Measurements from ENCODE around the gene TRMT61B. TPM values are rescaled to one million over a fixed set of nuclear protein-coding genes. Genes with fewer than 3 reads are reported as not detected.
A peak's percentile ranks its signal among the peaks of the same experiment; 100 is the strongest.

Gene TRMT61B
- total and polyA plus RNA-seq, 10 of the 15 experiments (the other 5 are each of a cell fraction or from before 2014, with no cell fraction given): 12.8 to 23.7 (median 18.1) TPM

DNA sequence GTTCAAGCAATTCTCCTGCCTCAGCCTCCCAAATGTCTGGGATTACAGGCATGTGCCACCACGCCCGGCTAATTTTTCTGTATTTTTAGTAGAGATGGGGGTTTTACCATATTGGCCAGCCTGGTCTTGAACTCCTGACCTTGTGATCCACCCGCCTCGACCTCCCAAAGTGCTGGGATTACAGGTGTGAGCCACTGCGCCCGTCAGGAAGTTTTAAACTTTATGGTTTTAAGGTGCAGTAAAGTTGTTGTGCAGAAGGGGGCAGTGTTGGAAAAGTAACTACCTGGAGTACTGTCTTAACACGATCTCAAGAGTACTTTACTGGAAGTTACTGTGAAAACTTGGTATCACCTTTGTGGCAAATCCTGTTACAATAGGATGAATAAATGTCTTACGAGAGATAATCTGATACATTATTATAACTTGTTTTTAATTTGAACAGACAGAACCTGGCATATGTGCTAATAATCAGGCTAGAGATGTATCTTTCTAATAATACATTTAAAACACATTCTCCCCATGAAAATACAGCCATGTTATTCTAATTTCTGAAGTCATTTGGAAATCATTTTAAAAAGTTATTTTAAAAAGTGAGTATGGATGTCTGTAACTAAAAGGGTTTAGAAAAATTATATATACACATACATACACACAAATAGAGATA lies 48.7 kb downstream of the TRMT61B start:
- H3K79me2 ChIP-seq (ENCODE audit: control insufficient read depth, insufficient read depth, low read length): no peaks in the 10 kb centered on the region
- WGBS (ENCODE audit: insufficient coverage, insufficient replicate concordance, low lambda C conversion rate, missing lambda C conversion rate): 0% methylated on average over 8 of the region's 8 CpGs
- FAIRE-seq (peak; percentile 91), DNase-seq (ENCODE audit: low read depth, low spot score) (peak; percentile 25), ATAC-seq (peak; percentile 89)
- BruUV-seq (replicated peaks): no TSS peak
- ChIA-PET CTCF (interaction anchor here (0.6 to 3.7 kb wide), 28 partner anchors 9 to 488 kb away, joined by 3 to 24 read pairs (median 4); partner anchors contain the start of gene TRMT61B), RAD21 (ENCODE audit: unreplicated experiment) (interaction anchor here (0.7 to 1.3 kb wide), 6 partner anchors 19 to 504 kb away, joined by 3 to 11 read pairs (median 3); no protein-coding TSS in a partner anchor), POLR2A (interaction anchor here (0.6 kb wide), 2 partner anchors 10 to 1683 kb away, joined by 3 to 10 read pairs; partner anchors contain the start of gene SPDYA), SMC1A (ENCODE audit: uncharacterized antibody, unreplicated experiment) (interaction anchor here (0.7 to 2.4 kb wide), 7 partner anchors 12 to 283 kb away, joined by 3 to 12 read pairs (median 3); no protein-coding TSS in a partner anchor)
- no peak overlapping the region for H3K27ac ChIP-seq (ENCODE audit: control insufficient read depth, insufficient read depth)
- intact Hi-C loops (cut with micrococcal nuclease; ENCODE audit: unreplicated experiment) (loop anchor here (5.0 kb wide), 2 partner anchors 131 to 376 kb away; no protein-coding TSS in a partner anchor), in situ Hi-C loops (cut with MboI) (loop anchor here (5.0 kb wide), 1 partner anchor 376 kb away; no protein-coding TSS in a partner anchor)
- H3K4me2 ChIP-seq (ENCODE audit: control insufficient read depth, insufficient read depth): no peak overlapping the region
- no peaks in the 10 kb centered on the region for H3K9me3 ChIP-seq (replicated peaks; ENCODE audit: control insufficient read depth, insufficient read depth, low read length)
- H3K27me3 ChIP-seq (replicated peaks in 1 of 2; ENCODE audit: control insufficient read depth in 2 of 2, insufficient read depth in 2 of 2, low read length in 1 of 2): no peaks in the 10 kb centered on the region
- no peak for TF ChIP-seq BACH1 (IDR thresholded peaks at IDR 0.05; ENCODE audit: borderline replicate concordance)
- peak; percentile 65 to 75 (median 67) for TF ChIP-seq CTCF (IDR thresholded peaks at IDR 0.05 in 2 of 3, conservative IDR thresholded peaks at IDR 0.05 in 1 of 3; ENCODE audit: control insufficient read depth in 2 of 3, extremely low read depth in 1 of 3, insufficient read depth in 1 of 3, low read depth in 3 of 3, low read length in 3 of 3)
- no peak for TF ChIP-seq ZZZ3 (IDR thresholded peaks at IDR 0.05; ENCODE audit: control insufficient read depth, insufficient read length, low read depth)
- TF ChIP-seq SREBF1 (IDR thresholded peaks at IDR 0.05; ENCODE audit: low read length): no peak
- no peak for TF ChIP-seq IKZF2 (IDR thresholded peaks at IDR 0.05)
- TF ChIP-seq, protein P1, sequence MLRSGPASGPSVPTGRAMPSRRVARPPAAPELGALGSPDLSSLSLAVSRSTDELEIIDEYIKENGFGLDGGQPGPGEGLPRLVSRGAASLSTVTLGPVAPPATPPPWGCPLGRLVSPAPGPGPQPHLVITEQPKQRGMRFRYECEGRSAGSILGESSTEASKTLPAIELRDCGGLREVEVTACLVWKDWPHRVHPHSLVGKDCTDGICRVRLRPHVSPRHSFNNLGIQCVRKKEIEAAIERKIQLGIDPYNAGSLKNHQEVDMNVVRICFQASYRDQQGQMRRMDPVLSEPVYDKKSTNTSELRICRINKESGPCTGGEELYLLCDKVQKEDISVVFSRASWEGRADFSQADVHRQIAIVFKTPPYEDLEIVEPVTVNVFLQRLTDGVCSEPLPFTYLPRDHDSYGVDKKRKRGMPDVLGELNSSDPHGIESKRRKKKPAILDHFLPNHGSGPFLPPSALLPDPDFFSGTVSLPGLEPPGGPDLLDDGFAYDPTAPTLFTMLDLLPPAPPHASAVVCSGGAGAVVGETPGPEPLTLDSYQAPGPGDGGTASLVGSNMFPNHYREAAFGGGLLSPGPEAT (IDR thresholded peaks at IDR 0.05; ENCODE audit: low read depth): no peak
- TF ChIP-seq EP300 (IDR thresholded peaks at IDR 0.05; ENCODE audit: borderline replicate concordance in 1 of 2, control insufficient read depth in 1 of 2, low read depth in 2 of 2, low read length in 2 of 2): no peak
- TF ChIP-seq NBN (IDR thresholded peaks at IDR 0.05): no peak
- TF ChIP-seq SUPT20H (IDR thresholded peaks at IDR 0.05; ENCODE audit: borderline replicate concordance, control insufficient read depth, low read depth, low read length): no peak
- no peak for TF ChIP-seq POLR2AphosphoS5 (IDR thresholded peaks at IDR 0.05; ENCODE audit: low read length)
- TF ChIP-seq E4F1 (IDR thresholded peaks at IDR 0.05; ENCODE audit: borderline replicate concordance, partially characterized antibody): no peak
- peak; percentile 58 for TF ChIP-seq SMC3 (IDR thresholded peaks at IDR 0.05; ENCODE audit: borderline replicate concordance, low read length)
- TF ChIP-seq NFIC (IDR thresholded peaks at IDR 0.05; ENCODE audit: low read depth, low read length): no peak
- peak; percentile 79 for TF ChIP-seq RAD21 (IDR thresholded peaks at IDR 0.05; ENCODE audit: insufficient read depth, low read depth, low read length)
- no peak for TF ChIP-seq SUZ12 (IDR thresholded peaks at IDR 0.05; ENCODE audit: unreplicated experiment)
- no peaks in the 10 kb centered on the region for H3K36me3 ChIP-seq (ENCODE audit: control insufficient read depth in 2 of 2, insufficient read depth in 2 of 2, low read length in 1 of 2)
- H4K20me1 ChIP-seq (ENCODE audit: control insufficient read depth, insufficient read depth): no peaks in the 10 kb centered on the region
- no peaks in the 10 kb centered on the region for H3K4me1 ChIP-seq (ENCODE audit: control insufficient read depth, insufficient read depth, low read length)
- no peak overlapping the region for H3K4me3 ChIP-seq
- H3K9ac ChIP-seq (ENCODE audit: control insufficient read depth, insufficient read depth, low read length): no peak overlapping the region
- peak overlapping the region; percentile 60 for H2AFZ ChIP-seq (ENCODE audit: control insufficient read depth, low read depth, low read length)

Measured in GM12878 (cell line).